ENCODE measurements around the gene UBE2L5.

Gene UBE2L5

DNA sequence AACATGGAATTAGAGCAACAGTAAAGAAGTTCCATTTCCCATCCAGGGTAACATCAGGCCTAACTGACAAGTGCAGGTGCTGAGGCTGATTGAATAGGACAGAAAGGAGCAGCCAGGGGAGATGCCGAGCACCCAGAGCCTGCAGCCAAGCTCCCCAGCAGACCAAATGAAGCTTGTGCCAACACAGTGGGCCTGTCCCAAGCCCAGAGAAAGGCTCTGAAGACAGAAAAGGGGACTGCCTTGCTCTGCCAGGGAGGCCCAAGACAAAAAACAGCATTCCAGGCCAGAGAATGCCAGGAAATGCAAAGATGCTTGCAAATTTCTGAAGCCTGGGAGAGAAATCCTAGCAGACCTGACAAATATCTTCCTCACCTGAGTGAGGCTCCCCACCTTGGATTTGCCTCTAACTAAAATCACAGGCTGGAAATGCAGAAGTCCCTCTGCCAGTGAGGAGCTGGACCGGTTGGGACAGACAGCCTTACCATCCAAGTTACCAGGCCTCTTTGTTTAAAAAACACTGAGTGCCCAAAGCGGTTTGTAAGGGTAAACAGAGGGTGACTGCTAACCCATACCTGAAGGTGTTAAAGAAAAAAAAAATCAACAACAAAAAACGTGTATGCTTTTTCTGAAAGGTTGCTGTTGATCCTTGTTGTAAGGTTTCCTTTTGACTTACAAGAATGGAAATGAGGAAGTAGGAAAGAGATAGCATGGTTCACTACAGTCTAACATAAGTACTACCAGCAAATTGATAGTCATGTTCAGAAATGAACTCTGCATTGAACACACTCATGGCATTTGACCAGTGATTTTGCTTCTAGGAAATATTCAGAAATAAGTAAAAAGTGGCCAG is 55.3 kb downstream of the UBE2L5 start:
- DNase-seq (ENCODE audit: low spot score) = peak; percentile 51

Data from germinal center (tissue), 1 donor.